H1 (cell line): ENCODE results near the gene AGFG2. TPM values are rescaled to one million over a fixed set of nuclear protein-coding genes. Genes with fewer than 3 reads are reported as not detected.
A peak's percentile ranks its signal among the peaks of the same experiment; 100 is the strongest.

ENCODE experiments used
- CTCF ChIA-PET: fragments of 300-600 bp; sonication (Branson Sonifier 250); formaldehyde crosslinking; loops from one replicate; lab custom pipeline; 2021; ENCODE audit not compliant: partially characterized antibody; lab: Charles Lee
- POLR2A ChIA-PET: fragments of 300-600 bp; sonication (Branson Sonifier 250); formaldehyde crosslinking; loops from one replicate; lab custom pipeline; 2021; ENCODE audit warnings: inconsistent platforms; ENCODE audit not compliant: partially characterized antibody; lab: Charles Lee
- DNase-seq, 2 experiments: peaks; one replicate each; pipeline versions ENCODE4 v3.0.0 to v3.0.0-alpha.2; 2010 to 2022; ENCODE audit warnings: low spot score in 2 of 2, low read depth in 1 of 2, mixed read lengths in 1 of 2
- FAIRE-seq: peaks from 2 replicates; lab custom pipeline; 2011; peaks lifted over from hg19 to GRCh38; lab: Jason Lieb, UNC
- H2AFZ ChIP-seq: 2 replicates; pipeline ENCODE4 v1.8.1; 2012; ENCODE audit warnings: low read length, inconsistent platforms
- H2AK5ac ChIP-seq: 2 replicates; pipeline ENCODE4 v1.6.1; 2013; ENCODE audit warnings: low read depth, low read length
- H2BK120ac ChIP-seq: replicated peaks from 2 replicates; pipeline ENCODE3; 2013; ENCODE audit warnings: low read depth, low read length, inconsistent platforms
- H2BK12ac ChIP-seq: 2 replicates; pipeline ENCODE4 v1.6.1; 2013; ENCODE audit warnings: low read depth, low read length
- H2BK15ac ChIP-seq: 2 replicates; pipeline ENCODE4 v1.6.1; 2013; ENCODE audit warnings: low read length
- H2BK20ac ChIP-seq: 2 replicates; pipeline ENCODE4 v1.6.1; 2013; ENCODE audit warnings: low read length
- H2BK5ac ChIP-seq: 2 replicates; pipeline ENCODE4 v1.6.1; 2013; ENCODE audit warnings: low read depth, low read length
- H3K14ac ChIP-seq: 2 replicates; pipeline ENCODE4 v1.6.1; 2013; ENCODE audit warnings: inconsistent platforms; ENCODE audit not compliant: insufficient read length
- H3K18ac ChIP-seq: 2 replicates; pipeline ENCODE4 v1.6.1; 2013; ENCODE audit warnings: low read length; ENCODE audit errors: extremely low read depth
- H3K23ac ChIP-seq: 2 replicates; pipeline ENCODE4 v1.6.1; 2013; ENCODE audit warnings: inconsistent platforms; ENCODE audit not compliant: insufficient read length
- H3K23me2 ChIP-seq: 2 replicates; pipeline ENCODE4 v1.6.1; 2013; ENCODE audit warnings: low read depth, low read length
- H3K27ac ChIP-seq: 2 replicates; pipeline ENCODE4 v1.6.1; 2011; ENCODE audit warnings: low read depth, low read length, inconsistent platforms
- H3K27me3 ChIP-seq, 4 experiments: replicated peaks in 1 of 4; 1 replicate in 1 of 4; 2 replicates in 3 of 4; pipeline versions ENCODE4 v1.6.1 to v1.8.1; 2011 to 2013; ENCODE audit warnings: low read length in 3 of 4, mild to moderate bottlenecking in 3 of 4, inconsistent platforms in 2 of 4, mixed read lengths in 2 of 4, moderate library complexity in 1 of 4; ENCODE audit not compliant: control insufficient read depth in 3 of 4, insufficient read depth in 3 of 4; ENCODE audit errors: extremely low read depth in 1 of 4
- H3K36me3 ChIP-seq, 4 experiments: 2 replicates each; pipeline versions ENCODE4 v1.6.1 to v1.8.1; 2011 to 2013; ENCODE audit warnings: mild to moderate bottlenecking in 4 of 4, low read length in 3 of 4, moderate library complexity in 2 of 4, control low read depth in 1 of 4, inconsistent platforms in 1 of 4; ENCODE audit not compliant: insufficient read depth in 4 of 4, control insufficient read depth in 2 of 4
- H3K4ac ChIP-seq: replicated peaks from 2 replicates; pipeline ENCODE3; 2013; ENCODE audit warnings: low read length, low read depth, mixed read lengths, inconsistent platforms; ENCODE audit not compliant: insufficient read length
- H3K4me1 ChIP-seq, 4 experiments: replicated peaks in 1 of 4; 1 replicate in 1 of 4; 2 replicates in 3 of 4; pipeline versions ENCODE4 v1.6.1 to v1.8.1; 2011 to 2013; ENCODE audit warnings: low read length in 3 of 4, inconsistent platforms in 2 of 4, mixed read lengths in 1 of 4; ENCODE audit not compliant: insufficient read depth in 4 of 4, control insufficient read depth in 3 of 4
- H3K4me2 ChIP-seq, 2 experiments: 2 replicates each; pipeline versions ENCODE4 v1.6.1 to v1.8.1; 2011 to 2013; ENCODE audit warnings: low read depth in 2 of 2, low read length in 2 of 2, control low read depth in 1 of 2, inconsistent platforms in 1 of 2, mild to moderate bottlenecking in 1 of 2; ENCODE audit not compliant: insufficient read depth in 1 of 2
- H3K4me3 ChIP-seq, 4 experiments: fragments of 200-600, 300-600 bp in 1 of 4; sonication (generic), shearing (Covaris generic), sonication (Bioruptor Twin) in 1 of 4; 2 replicates each; pipeline versions ENCODE4 v1.5.1 to v1.8.1; 2011 to 2016; ENCODE audit warnings: low read length in 4 of 4, low read depth in 3 of 4, control low read depth in 2 of 4, inconsistent platforms in 2 of 4, mild to moderate bottlenecking in 2 of 4, mixed read lengths in 1 of 4, moderate library complexity in 1 of 4; ENCODE audit not compliant: insufficient read depth in 2 of 4; ENCODE audit errors: extremely low read depth in 1 of 4
- H3K56ac ChIP-seq: replicated peaks from 2 replicates; pipeline ENCODE3; 2013; ENCODE audit warnings: low read depth, mild to moderate bottlenecking, mixed read lengths, low read length, inconsistent platforms; ENCODE audit not compliant: insufficient read length
- H3K79me1 ChIP-seq: 2 replicates; pipeline ENCODE4 v1.6.1; 2013; ENCODE audit warnings: low read depth, low read length, control low read depth
- H3K79me2 ChIP-seq, 2 experiments: 2 replicates each; pipeline versions ENCODE4 v1.6.1 to v1.8.1; 2012 to 2013; ENCODE audit warnings: low read length in 2 of 2, mild to moderate bottlenecking in 2 of 2, inconsistent platforms in 1 of 2; ENCODE audit not compliant: insufficient read depth in 2 of 2, control insufficient read depth in 1 of 2
- H3K9ac ChIP-seq, 4 experiments: replicated peaks in 1 of 4; 1 replicate in 1 of 4; 2 replicates in 3 of 4; pipeline versions ENCODE4 v1.6.1 to v1.8.1; 2011 to 2013; ENCODE audit warnings: low read depth in 3 of 4, low read length in 3 of 4, control low read depth in 2 of 4, mild to moderate bottlenecking in 2 of 4, moderate library complexity in 2 of 4, inconsistent platforms in 1 of 4; ENCODE audit errors: extremely low read depth in 1 of 4
- H3K9me3 ChIP-seq, 2 experiments: 2 replicates each; pipeline versions ENCODE4 v1.6.1 to v1.8.1; 2012 to 2013; ENCODE audit warnings: mild to moderate bottlenecking in 2 of 2, moderate library complexity in 2 of 2, control low read depth in 1 of 2, inconsistent platforms in 1 of 2, low read depth in 1 of 2, low read length in 1 of 2, mixed read lengths in 1 of 2; ENCODE audit not compliant: insufficient read depth in 2 of 2
- H4K20me1 ChIP-seq, 2 experiments: replicated peaks in 1 of 2; 2 replicates each; pipeline versions ENCODE3 to v1.8.1; 2011 to 2013; ENCODE audit warnings: inconsistent platforms in 2 of 2, low read length in 2 of 2, mild to moderate bottlenecking in 1 of 2; ENCODE audit not compliant: insufficient read depth in 2 of 2, control insufficient read depth in 1 of 2
- H4K5ac ChIP-seq: 2 replicates; pipeline ENCODE4 v1.6.1; 2013; ENCODE audit warnings: low read length, low read depth, mixed read lengths, inconsistent platforms; ENCODE audit not compliant: insufficient read length
- H4K8ac ChIP-seq: 2 replicates; pipeline ENCODE4 v1.8.0; 2013; ENCODE audit warnings: mild to moderate bottlenecking, moderate library complexity, low read length, inconsistent platforms; ENCODE audit not compliant: insufficient read depth; ENCODE audit errors: extremely low read depth
- H4K91ac ChIP-seq: replicated peaks from 2 replicates; pipeline ENCODE3; 2013; ENCODE audit warnings: low read length, mixed read lengths, inconsistent platforms; ENCODE audit not compliant: insufficient read length
- CBX8 ChIP-seq: fragments of 300-800, 300-1000 bp; sonication (generic); IDR thresholded peaks from 2 replicates; pipeline ENCODE4 v1.7.1; 2016; ENCODE audit warnings: low read depth, low read length, borderline replicate concordance
- EP300 ChIP-seq, 2 experiments: IDR thresholded peaks; 1 replicate in 1 of 2; 2 replicates in 1 of 2; pipeline ENCODE4 v1.6.1; 2011 to 2012; ENCODE audit warnings: low read depth in 2 of 2, low read length in 2 of 2, mild to moderate bottlenecking in 2 of 2, borderline replicate concordance in 1 of 2, inconsistent platforms in 1 of 2, moderate library complexity in 1 of 2
- WGBS, 2 experiments: shearing (Covaris generic) in 1 of 2; methylation state at CpG; one replicate each; pipeline versions ENCODE4 v1.1.6 to v1.1.7; 2013 to 2015; ENCODE audit warnings: low lambda C conversion rate in 2 of 2, mixed read lengths in 2 of 2, inconsistent platforms in 1 of 2, low coverage in 1 of 2, missing lambda C conversion rate in 1 of 2; ENCODE audit not compliant: insufficient replicate concordance in 2 of 2, insufficient coverage in 1 of 2, insufficient read length in 1 of 2; ENCODE audit errors: extremely low coverage in 1 of 2, missing lambda C conversion rate in 1 of 2; 5-methylcytosine and 5-hydroxymethylcytosine counted together
- polyA plus RNA-seq, 7 experiments: library from polyadenylated mRNA; depleted of rRNA in 3 of 7; stranded (reverse) in 5 of 7; unstranded in 2 of 7; fragments of >200 nt in 5 of 7; fragments of 200-250 nt in 2 of 7; gene quantifications; 1 replicate in 5 of 7; 2 replicates in 1 of 7; 4 replicates in 1 of 7; pipeline versions ENCODE4 v1.2.1 to v1.2.3, GENCODE V29; 2011 to 2013; ENCODE audit warnings: missing spikeins in 2 of 7, mixed read lengths in 2 of 7
- total RNA-seq: library from RNA; stranded (reverse); fragmentation: NEBNext Ultra II Directional; extraction: Animal tissue kit (Norgen Biotek cat#: 25700); gene quantifications from 2 replicates; pipeline ENCODE4 v1.2.1, GENCODE V29; 2021

The AGFG2 gene
- total and polyA plus RNA-seq, 2 of the 8 experiments (the other 6 are each of a cell fraction or from before 2014, with no cell fraction given), result 7.6 to 11.2 TPM

GRCh38 chr7:100572949-100573675, 34.1 kb downstream of the AGFG2 start:
- H3K56ac ChIP-seq, result no peak overlapping the region
- H4K8ac ChIP-seq, result peak overlapping the region; percentile 35; the same call in 1 of the 2 replicates
- FAIRE-seq, result no peak
- POLR2A ChIA-PET, result interaction anchor here (0.8 to 4.8 kb wide), 8 partner anchors 9 to 228 kb away, joined by 3 to 83 read pairs (median 4); partner anchors contain the start of genes FBXO24, LRCH4, MEPCE and PCOLCE
- no peak overlapping the region for H3K14ac ChIP-seq
- no peak overlapping the region for H3K9ac ChIP-seq
- H3K4me3 ChIP-seq, result no peak overlapping the region
- peaks cover 4% of the 10 kb centered on the region; the same call in 1 of the 2 replicates for H3K79me1 ChIP-seq
- no peak for DNase-seq
- CTCF ChIA-PET, result interaction anchor here (0.5 to 4.8 kb wide), 11 partner anchors 11 to 104 kb away, joined by 3 to 53 read pairs (median 3); partner anchors contain the start of genes FBXO24 and LRCH4
- peak overlapping the region; percentile 72; the same call in 1 of the 2 replicates for H2BK15ac ChIP-seq
- no peak overlapping the region; the same call in 1 of the 2 replicates for H3K27ac ChIP-seq
- H3K4ac ChIP-seq, result peak overlapping the region; percentile 91
- no peak overlapping the region for H4K91ac ChIP-seq
- H3K4me1 ChIP-seq, result peaks cover 0 to 33% (median 22%) of the 10 kb centered on the region in 4 experiments; a peak in 6 of 7 replicates
- 93% methylated on average over 11 of the region's 30 CpGs; no CpG with 5 or more reads in 1 of the 2 experiments for WGBS, 2 experiments
- no peaks in the 10 kb centered on the region for H3K9me3 ChIP-seq
- H4K20me1 ChIP-seq, result peaks cover 0 to 8% of the 10 kb centered on the region in 2 experiments
- peak overlapping the region; percentile 48; the same call in 1 of the 2 replicates for H3K18ac ChIP-seq
- H2AFZ ChIP-seq, result no peak overlapping the region
- H3K79me2 ChIP-seq, result no peaks in the 10 kb centered on the region
- TF ChIP-seq CBX8 (no peak), EP300 (IDR thresholded peaks at IDR 0.05; ENCODE audit: borderline replicate concordance in 1 of 2, low read depth in 2 of 2, low read length in 2 of 2) (no peak)
- 0 out of 2 replicates have a peak overlapping the region, but pooled peaks have one; percentile 39 for H2AK5ac ChIP-seq
- no peak overlapping the region for H4K5ac ChIP-seq
- H2BK20ac ChIP-seq, result peak overlapping the region; percentile 72; the same call in 1 of the 2 replicates
- H2BK5ac ChIP-seq, result no peak overlapping the region
- H3K27me3 ChIP-seq, result peaks cover 0 to 4% (median under 1%) of the 10 kb centered on the region in 4 experiments; a peak in 1 of 7 replicates
- no peak overlapping the region for H2BK120ac ChIP-seq
- H3K23me2 ChIP-seq, result peaks cover 8% of the 10 kb centered on the region; the same call in 1 of the 2 replicates
- H3K36me3 ChIP-seq, result peaks cover 0 to 24% (median 13%) of the 10 kb centered on the region in 4 experiments; a peak in 5 of 8 replicates
- no peak overlapping the region for H2BK12ac ChIP-seq
- no peak overlapping the region for H3K4me2 ChIP-seq
- no peak overlapping the region for H3K23ac ChIP-seq
